Inferior parietal cortex (tissue), 1 donor: ENCODE results near the gene AK3.

Experiments
- DNase-seq: peaks from one replicate; pipeline ENCODE4 v3.0.0-alpha.2; 2016; ENCODE audit errors: extremely low spot score

AK3 gene

GRCh38 chr9:4706021-4706420 lies 35.0 kb downstream of the AK3 start:
- no peak for DNase-seq

- no peak for DNase-seq
These were observed 36.9 kb downstream of the AK3 start for GRCh38 chr9:4704129-4704528.

GRCh38 chr9:4701526-4701925 lies 39.5 kb downstream of the AK3 start:
- no peak for DNase-seq

- no peak for DNase-seq
These were observed 40.1 kb downstream of the AK3 start for GRCh38 chr9:4700932-4701331.

- no peak for DNase-seq
These were observed 40.9 kb downstream of the AK3 start for GRCh38 chr9:4700091-4700490.

GRCh38 chr9:4691795-4692194 lies 49.2 kb downstream of the AK3 start:
- no peak for DNase-seq

- no peak for DNase-seq
These were observed 50.9 kb downstream of the AK3 start for GRCh38 chr9:4690144-4690543.

- DNase-seq, result no peak
These were observed 51.3 kb downstream of the AK3 start for GRCh38 chr9:4689687-4690104.

- DNase-seq, result no peak
These were observed 52.0 kb downstream of the AK3 start for GRCh38 chr9:4689021-4689420.

GRCh38 chr9:4686584-4686983 lies 54.4 kb downstream of the AK3 start:
- no peak for DNase-seq

GRCh38 chr9:4686112-4686511 lies 54.9 kb downstream of the AK3 start:
- no peak for DNase-seq

- DNase-seq, result no peak
These were observed 56.2 kb downstream of the AK3 start for GRCh38 chr9:4684820-4685219.

- no peak for DNase-seq
These were observed 60.3 kb downstream of the AK3 start for GRCh38 chr9:4680750-4681149.

- peak; percentile 48 for DNase-seq
These were observed 60.9 kb downstream of the AK3 start for GRCh38 chr9:4680173-4680525.

GRCh38 chr9:4679268-4680172 lies 61.5 kb downstream of the AK3 start, which contains the start of gene CDC37L1:
Gene CDC37L1 (plus strand): TSS chr9:4679569. CDS start chr9:4679768, 199 bp downstream.
- peak; percentile 93 for DNase-seq

GRCh38 chr9:4678679-4679267 lies 62.2 kb downstream of the AK3 start:
- DNase-seq, result peak; percentile 72

GRCh38 chr9:4677392-4677791 lies 63.6 kb downstream of the AK3 start:
- DNase-seq, result no peak

- no peak for DNase-seq
These were observed 66.2 kb downstream of the AK3 start for GRCh38 chr9:4674783-4675182.

GRCh38 chr9:4671737-4672136 lies 69.3 kb downstream of the AK3 start:
- no peak for DNase-seq

GRCh38 chr9:4670591-4670990 lies 70.4 kb downstream of the AK3 start:
- DNase-seq, result no peak

- DNase-seq, result no peak
These were observed 71.1 kb downstream of the AK3 start for GRCh38 chr9:4669890-4670289.

GRCh38 chr9:4668604-4669003 lies 72.4 kb downstream of the AK3 start:
- DNase-seq, result no peak

GRCh38 chr9:4667681-4668080 lies 73.3 kb downstream of the AK3 start:
- DNase-seq, result no peak
